Stimulated activated CD4-positive, alpha-beta T cell treated with anti-CD3 and anti-CD28 coated beads, Interleukin-15, amount 100 ng/mL, for 1 hour (primary cell): ENCODE results near the gene ANKFN1.

Experiments
- DNase-seq, 2 donors: peaks; one replicate each; pipeline ENCODE4 v3.0.0-alpha.2; 2020; ENCODE audit warnings: low read depth in 1 of 2, low spot score in 1 of 2

ANKFN1 gene

DNA sequence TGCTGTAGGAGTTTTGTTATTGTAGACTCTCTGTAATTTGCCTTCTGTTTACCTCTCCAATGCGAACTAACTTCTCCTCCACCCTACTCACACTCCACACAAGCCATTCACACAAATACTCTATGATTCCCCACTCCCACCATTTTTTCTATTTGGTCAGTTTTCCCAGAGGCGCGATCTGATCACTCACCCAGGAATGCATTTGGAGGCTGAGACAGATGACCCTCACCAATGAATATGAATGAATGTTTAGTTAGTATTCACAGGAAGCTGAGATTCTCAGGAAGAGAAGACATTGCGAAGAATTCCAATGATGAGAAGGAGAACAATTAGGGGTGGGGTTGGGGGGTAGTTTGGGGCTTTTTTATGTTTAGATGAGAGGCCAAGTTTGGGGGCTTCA, 10.5 kb upstream of the ANKFN1 start:
- no peak for DNase-seq

DNA sequence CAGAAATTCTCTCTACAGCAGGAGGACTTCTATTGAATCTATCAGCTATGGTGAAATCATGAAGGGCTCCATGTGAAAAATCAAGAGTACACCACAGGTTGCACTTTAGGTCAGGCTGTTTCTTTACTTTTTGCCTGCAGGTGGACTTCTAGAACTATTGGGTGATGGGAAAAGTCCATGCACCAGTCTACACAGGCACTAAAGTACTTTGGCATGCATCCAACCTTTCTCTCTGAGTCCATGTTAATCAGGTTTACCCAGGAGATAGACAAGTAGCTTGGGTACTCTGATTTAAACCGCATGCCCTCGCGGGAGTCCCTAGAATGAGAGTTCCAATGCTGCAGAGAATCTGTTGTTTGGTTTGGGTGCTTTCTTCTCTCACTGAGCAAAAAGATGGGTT, 9.1 kb upstream of the ANKFN1 start:
- no peak for DNase-seq

- DNase-seq: no peak
These were observed 6.7 kb upstream of the ANKFN1 start for GRCh38 chr17:56146534-56146933.

DNA sequence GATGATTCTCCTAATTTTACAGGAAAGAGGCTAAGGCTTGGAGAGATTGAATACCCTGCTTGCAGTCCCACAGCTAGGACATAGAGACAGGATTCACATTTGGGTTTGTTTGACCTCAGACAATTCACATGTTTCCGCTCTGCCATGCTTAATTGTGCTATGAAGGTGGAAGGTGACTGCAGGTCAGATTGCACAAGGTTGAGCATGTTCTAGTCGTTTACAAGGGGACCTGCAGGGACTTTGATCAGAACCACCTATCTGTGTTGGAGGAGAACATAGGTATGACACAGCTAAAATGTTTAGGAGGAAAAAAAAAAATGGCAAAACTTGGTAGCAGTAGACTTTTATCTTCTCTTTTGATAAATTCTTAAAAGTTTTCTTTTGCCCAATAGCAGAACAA, 4.9 kb upstream of the ANKFN1 start:
- no peak for DNase-seq

DNA sequence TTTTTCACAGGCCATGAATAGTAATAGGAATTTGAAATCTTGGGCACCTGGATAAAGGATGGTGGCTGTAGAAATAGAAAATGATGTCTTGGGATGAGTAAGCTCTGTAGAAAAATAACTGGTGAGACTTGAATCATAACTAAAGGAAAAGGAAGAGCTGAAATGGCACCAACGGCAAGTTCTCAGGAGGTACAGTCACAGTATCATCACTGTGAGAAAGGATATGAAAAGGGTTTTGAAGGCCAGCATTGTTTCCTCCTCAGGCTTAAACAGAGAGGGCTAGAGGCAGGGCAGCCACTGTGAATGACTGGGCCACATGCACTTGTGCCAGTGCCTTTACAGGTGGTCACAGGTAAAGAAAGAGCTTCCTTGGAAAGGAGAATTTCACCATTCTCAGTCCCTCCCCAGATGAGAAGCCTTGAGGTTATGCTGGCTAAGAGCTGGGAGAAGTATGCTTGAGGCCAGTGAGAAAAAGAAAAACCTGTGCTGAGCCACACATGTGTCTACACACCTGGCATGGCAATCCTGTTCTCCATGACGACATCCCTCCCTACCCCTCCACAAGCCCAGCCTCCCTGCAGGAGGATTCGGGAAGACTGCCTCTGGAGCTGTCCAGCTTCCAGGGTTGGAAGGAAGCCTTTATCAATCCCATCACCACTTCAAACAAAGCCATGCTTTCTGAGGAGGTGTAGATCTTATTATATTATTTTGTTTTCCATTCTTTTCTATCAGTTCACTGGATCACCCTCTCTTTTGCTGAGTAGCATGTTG, 3.8 kb upstream of the ANKFN1 start:
- no peak for DNase-seq

DNA sequence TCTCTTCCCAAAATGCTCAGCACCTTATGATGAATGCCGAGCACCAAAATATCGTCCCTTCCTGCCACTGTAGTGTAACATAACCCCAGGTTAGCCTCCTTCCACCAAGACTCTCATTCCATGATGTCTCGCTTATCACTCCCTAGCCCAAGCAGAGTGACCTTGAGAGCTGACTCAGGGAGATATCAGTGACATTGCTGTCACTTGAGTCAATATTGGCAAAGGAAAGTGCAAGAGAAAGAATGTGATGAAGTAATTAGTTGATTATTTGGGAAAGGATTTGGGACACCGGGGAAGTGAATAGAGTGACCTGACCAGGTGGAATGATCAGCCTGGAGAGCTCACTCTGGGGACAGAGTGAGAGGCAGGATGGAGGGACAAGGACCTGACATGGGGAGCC, 2.6 kb upstream of the ANKFN1 start:
- no peak for DNase-seq

DNA sequence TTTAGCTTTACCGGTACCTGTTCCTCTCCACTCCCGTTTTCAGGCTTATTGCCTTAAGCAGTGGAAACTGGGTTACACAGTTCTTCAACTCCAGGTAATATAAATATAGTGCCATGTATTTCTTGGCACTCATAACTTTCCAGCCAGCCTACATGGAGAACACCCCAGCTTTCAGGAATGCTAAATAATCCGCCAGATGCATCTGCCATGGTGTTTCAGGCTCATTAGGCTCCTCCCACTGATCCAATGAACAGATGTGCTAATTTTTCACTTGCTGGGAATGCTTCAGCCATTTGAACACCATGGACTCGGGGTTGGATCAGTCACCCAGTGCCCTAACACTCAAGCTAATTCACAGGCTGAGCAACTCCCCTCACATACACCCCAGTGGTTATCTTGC, 4.6 kb downstream of the ANKFN1 start:
- DNase-seq: no peak

DNA sequence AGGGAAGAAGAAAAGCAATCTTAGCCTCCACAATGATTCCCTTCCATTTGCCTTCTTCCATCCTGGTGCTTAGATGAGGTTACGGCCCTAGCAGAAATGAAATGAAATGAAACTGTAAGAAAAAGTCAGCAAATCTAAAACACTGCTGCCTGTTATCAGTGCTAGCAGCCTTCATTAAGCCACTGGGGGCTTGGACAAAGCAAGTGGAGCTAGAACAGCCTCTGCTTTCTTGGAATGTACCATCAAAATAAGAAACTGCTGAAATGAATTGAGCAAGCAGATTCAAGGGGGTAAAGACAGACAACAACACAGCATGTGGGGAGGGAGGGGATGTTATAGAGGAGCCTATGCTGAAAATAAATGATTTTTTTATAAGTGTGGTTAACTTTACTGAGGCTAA, 5.1 kb downstream of the ANKFN1 start:
- DNase-seq: no peak

DNA sequence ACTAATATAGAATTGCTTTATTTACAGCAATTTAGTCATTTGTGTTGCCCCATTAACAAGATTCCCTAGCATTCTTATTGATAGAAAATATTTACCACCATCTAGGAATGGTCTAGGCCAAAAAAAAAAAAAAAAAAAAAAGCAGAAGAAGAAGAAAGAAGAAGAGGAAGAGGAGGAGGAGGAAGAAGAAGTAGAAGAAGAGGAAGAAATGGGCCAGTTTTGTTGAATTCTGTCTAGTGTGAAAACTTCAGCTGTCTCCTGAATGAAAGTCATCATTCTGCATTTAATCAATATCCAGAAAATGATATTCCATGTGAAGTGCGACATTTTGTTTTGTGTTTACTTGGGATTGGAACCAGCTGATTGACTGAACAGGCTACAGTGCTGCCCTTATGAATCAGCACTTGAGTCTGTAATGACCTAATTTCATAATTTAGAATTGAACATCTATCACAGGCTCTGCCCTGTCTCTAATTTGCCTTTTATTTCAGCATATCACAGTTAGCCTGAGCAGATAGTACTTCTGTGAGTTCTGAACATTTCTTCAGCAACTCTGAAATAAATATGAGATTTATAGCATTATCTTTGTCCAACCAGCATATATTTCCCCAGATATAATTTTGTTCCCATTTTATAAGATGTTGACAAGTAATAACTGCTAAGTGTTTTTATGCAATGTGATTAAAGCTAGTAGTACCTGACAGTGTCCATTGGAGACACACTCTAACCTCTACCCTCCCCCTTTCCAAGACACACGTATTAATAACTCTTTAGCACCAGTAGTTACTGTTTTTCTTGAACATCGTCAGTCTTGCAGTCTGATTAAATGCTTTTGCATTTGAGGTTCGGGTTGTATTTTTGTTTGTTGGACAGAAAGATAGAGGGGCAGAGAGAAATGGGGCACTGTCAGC, 5.9 kb downstream of the ANKFN1 start:
- DNase-seq: no peak

DNA sequence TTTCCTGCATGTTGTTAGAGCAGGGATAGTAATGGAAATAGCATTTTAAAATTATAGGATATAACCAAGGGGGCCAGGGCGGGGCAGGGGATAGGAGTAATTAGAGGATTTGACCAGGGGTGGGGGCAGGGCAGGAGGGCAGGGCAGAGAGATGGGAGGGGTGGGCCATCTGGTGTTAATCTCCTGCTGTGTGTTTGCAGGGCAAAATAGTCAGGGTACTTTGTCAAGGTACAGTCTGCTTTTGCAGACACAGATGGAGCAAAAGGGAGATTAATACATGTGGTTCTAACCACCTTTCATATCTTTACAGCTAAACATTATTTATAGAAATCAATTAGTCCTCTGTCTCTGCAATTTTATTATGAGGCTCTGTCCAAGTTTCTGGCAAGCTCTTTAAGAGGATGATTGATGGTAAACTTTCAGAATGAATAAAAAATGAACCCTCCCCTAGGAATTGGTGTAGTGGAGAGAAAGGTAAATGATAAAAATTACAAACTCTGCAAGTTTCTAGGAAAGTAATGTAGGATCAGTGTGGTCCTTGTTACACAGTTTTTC, 6.6 kb downstream of the ANKFN1 start:
- DNase-seq: no peak

DNA sequence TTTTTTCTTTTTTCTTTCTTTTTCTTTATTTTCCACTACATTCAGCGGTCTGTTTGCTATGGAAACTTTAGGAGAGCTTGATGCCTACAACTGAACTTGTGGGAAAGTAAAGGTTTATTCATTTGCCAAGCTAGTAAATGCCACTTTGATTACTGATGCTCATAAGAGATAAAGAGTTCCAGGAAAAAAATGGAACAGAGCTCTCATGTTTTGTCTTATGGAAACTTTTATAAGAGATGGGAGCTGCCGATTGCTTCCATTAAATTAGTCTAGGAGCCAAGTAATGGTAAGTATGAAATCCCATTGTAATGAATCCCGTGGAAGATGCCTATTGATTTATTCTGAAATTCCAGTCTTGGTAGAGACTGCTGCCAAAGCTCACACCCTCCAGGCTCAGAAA, 7.1 kb downstream of the ANKFN1 start:
- no peak for DNase-seq

DNA sequence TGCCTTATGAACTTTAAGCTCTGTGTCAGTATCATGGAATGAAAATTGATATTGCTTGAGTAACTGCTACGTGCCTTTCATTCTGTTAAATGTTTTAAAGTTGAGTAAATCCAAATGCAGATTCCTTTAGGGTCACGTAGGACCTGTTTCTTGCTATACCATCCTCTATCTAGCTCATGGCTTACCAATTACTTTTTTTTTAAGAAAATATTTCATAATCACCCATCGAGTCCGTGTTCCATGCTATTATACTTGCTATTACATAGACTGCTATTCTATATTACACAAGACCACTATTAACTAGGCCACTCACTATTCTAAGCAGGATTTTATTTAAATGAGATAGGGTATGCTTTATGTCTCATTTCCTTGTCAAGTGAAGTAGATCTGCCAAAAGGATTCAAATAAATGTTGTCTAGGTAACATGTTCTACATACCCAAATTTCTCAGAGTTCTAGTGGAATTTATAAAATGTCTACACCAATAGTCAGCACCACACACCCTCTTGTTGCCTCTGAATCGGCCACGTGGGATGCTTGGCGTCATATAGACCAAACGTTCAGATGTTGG, 11.9 kb downstream of the ANKFN1 start:
- DNase-seq: no peak

GRCh38 chr17:56167491-56167890, 14.2 kb downstream of the ANKFN1 start:
- DNase-seq: no peak

- DNase-seq: no peak
These were observed 16.3 kb downstream of the ANKFN1 start for GRCh38 chr17:56169621-56170020.

- no peak for DNase-seq
These were observed 18.1 kb downstream of the ANKFN1 start for GRCh38 chr17:56171186-56171959.

DNA sequence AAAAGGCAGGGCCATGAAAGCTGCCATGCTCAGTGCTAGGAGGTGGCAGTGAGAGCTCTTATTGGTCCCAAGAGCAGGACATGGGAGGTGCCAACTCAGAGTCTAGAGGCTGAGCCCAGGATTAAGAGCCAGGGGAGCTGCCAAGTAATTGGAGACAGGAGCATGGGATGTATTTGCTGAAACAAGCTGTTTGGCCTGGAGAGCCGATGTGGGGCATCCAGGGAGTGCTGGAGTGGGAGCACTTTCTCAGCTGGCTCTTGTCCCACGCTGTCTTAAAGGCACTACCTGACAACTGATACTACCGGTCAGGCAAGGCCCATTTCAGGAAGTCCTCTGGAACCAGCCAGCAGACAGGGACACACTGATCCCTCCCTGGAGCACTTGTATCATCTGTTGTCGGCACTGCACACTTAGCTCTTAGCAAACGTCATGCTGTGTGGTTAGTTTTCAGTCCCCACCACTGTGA, 19.3 kb downstream of the ANKFN1 start:
- no peak for DNase-seq

- DNase-seq: no peak
These were observed 19.8 kb downstream of the ANKFN1 start for GRCh38 chr17:56173026-56173425.

DNA sequence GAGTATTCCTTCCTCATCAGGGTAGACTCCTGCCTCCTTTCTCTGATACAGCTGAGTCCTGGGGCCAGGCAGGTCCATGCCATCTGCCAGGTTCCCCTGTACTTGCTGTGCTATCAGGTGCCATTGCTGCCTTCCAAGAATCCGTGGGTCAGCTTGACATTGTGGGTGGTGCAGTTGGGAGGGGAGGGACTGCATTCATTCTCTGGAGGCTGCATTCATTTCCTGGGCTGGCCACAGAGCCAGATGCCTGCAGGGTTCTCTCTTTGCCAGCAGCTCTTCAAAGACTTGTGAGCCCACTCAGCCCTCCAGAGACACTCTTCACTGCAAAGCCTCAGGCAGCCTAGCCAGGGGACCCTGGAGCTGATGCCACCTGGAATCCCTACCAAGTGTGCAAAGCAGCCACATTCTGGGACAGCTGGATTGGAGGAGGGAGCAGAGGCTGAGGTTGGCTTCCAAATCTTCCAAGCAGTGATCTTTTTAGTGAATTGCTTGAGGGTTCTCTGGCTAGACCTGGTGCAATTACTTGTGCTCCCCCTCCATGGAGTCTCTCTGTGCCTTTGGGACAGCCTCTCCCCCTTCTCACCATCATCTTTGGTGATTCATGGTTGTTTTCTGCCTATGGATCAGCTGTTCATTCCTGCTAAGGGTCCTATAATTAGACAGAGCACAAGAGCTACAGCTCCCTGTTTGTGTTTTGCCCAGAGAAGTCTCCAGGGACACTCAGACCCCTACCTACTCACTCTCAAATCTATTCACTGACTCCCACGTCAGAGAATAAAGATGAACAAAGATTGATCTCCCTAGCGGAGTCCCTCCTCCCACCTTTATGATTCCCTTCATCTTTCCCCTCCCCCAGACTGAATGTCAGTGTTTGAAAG, 20.9 kb downstream of the ANKFN1 start:
- DNase-seq: no peak

DNA sequence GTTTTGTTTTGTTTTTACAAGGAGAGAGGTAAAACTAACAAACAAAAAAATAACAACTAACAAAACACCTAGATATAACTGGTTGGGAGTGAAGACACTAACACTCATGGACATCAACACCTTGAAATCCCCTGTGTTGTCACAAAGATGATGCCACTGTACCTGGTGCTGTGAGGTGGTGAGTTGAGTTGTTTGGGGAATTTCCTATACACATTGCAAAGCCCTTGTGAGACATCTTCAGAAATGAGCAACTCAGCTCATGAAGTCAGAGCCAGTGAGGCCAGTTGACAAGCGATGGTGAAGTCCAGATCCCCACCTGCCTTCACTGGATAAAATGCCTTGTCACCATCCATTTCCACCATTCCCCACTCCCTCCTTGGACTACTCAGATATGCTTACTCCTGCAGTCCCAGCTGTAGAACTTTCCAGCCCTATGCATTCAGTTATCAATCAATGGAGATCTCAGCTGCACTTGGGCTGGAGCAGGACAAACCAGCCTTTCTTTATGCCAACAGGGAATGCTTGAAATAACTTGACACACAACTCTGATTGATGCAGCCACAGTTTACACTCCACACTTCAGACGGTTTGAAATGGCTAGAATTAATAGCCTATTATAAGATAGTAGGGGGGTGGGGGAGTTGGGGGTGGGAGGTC, 22.2 kb downstream of the ANKFN1 start:
- DNase-seq: no peak
